HepG2 (cell line): ENCODE data around the gene SUPT6H. TPM values are rescaled to one million over a fixed set of nuclear protein-coding genes. Genes with fewer than 3 reads are reported as not detected.
A peak's percentile ranks its signal among the peaks of the same experiment; 100 is the strongest.

ENCODE experiments used
- ATAD3A ChIP-seq: sonication (generic); formaldehyde crosslinking; IDR thresholded peaks from 2 replicates; pipeline ENCODE4 v1.4.0; 2020; ENCODE audit warnings: missing genetic modification reagents
- CREB1 ChIP-seq, 2 experiments: fragments of 450-650 bp in 1 of 2; IDR thresholded peaks; 2 replicates each; pipeline ENCODE4 v1.6.1; 2016 to 2017; ENCODE audit warnings: control low read depth in 1 of 2, mild to moderate bottlenecking in 1 of 2, missing compliant biosample characterization in 1 of 2, missing genetic modification characterization in 1 of 2
- DMAP1 ChIP-seq: IDR thresholded peaks from 2 replicates; pipeline ENCODE4 v1.6.1; 2016
- KAT7 ChIP-seq: IDR thresholded peaks from 2 replicates; pipeline ENCODE4 v1.6.1; 2018; ENCODE audit warnings: borderline replicate concordance, missing compliant biosample characterization
- KLF11 ChIP-seq: IDR thresholded peaks from 2 replicates; pipeline ENCODE4 v1.6.1; 2016; ENCODE audit warnings: missing compliant biosample characterization
- KMT2B ChIP-seq: IDR thresholded peaks from 2 replicates; pipeline ENCODE4 v1.6.1; 2016; ENCODE audit warnings: missing genetic modification reagents, missing compliant biosample characterization
- MTA1 ChIP-seq: sonication (generic); formaldehyde crosslinking; IDR thresholded peaks from 2 replicates; pipeline ENCODE4 v1.4.0; 2020; ENCODE audit warnings: missing genetic modification reagents, mild to moderate bottlenecking, borderline replicate concordance
- MZF1 ChIP-seq: sonication (generic); formaldehyde crosslinking; IDR thresholded peaks from 2 replicates; pipeline ENCODE4 v1.8.1; 2023; ENCODE audit warnings: mild to moderate bottlenecking, missing genetic modification reagents, borderline replicate concordance
- PHF20 ChIP-seq: sonication (generic); formaldehyde crosslinking; IDR thresholded peaks from 2 replicates; pipeline ENCODE4 v1.5.0; 2020; ENCODE audit warnings: mild to moderate bottlenecking, missing genetic modification reagents
- PLSCR1 ChIP-seq: sonication (generic); formaldehyde crosslinking; IDR thresholded peaks from 2 replicates; pipeline ENCODE4 v1.5.0; 2020; ENCODE audit warnings: missing genetic modification reagents, mild to moderate bottlenecking, borderline replicate concordance
- REL ChIP-seq: sonication (generic); formaldehyde crosslinking; conservative IDR thresholded peaks from 2 replicates; pipeline ENCODE4 v1.8.0; 2022; ENCODE audit warnings: mild to moderate bottlenecking, missing genetic modification reagents, moderate library complexity
- RFXANK ChIP-seq: IDR thresholded peaks from 2 replicates; pipeline ENCODE4 v1.6.1; 2016
- SALL1 ChIP-seq: sonication (generic); formaldehyde crosslinking; IDR thresholded peaks from 2 replicates; pipeline ENCODE4 v1.8.0; 2022; ENCODE audit warnings: mild to moderate bottlenecking, missing genetic modification reagents
- SOX5 ChIP-seq: IDR thresholded peaks from 2 replicates; pipeline ENCODE4 v1.6.1; 2016; ENCODE audit warnings: borderline replicate concordance
- SPEN ChIP-seq: sonication (generic); formaldehyde crosslinking; IDR thresholded peaks from 2 replicates; pipeline ENCODE4 v1.5.1; 2020; ENCODE audit warnings: low read depth, mild to moderate bottlenecking, missing genetic modification reagents
- STAT6 ChIP-seq: sonication (generic); formaldehyde crosslinking; IDR thresholded peaks from 2 replicates; pipeline ENCODE4 v1.4.0; 2020; ENCODE audit warnings: missing genetic modification reagents, mild to moderate bottlenecking, borderline replicate concordance
- ZBTB10 ChIP-seq: sonication (generic); formaldehyde crosslinking; IDR thresholded peaks from 2 replicates; pipeline ENCODE4 v1.4.0; 2020; ENCODE audit warnings: missing genetic modification reagents, borderline replicate concordance
- ZKSCAN5 ChIP-seq: sonication (generic); formaldehyde crosslinking; IDR thresholded peaks from 2 replicates; pipeline ENCODE4 v1.5.1; 2020; ENCODE audit warnings: mild to moderate bottlenecking, missing genetic modification reagents
- ZNF225 ChIP-seq: sonication (generic); formaldehyde crosslinking; IDR thresholded peaks from 2 replicates; pipeline ENCODE4 v1.4.0; 2020; ENCODE audit warnings: mild to moderate bottlenecking, missing genetic modification reagents
- ZNF274 ChIP-seq: sonication (generic); formaldehyde crosslinking; IDR thresholded peaks from 2 replicates; pipeline ENCODE4 v1.5.1; 2020; ENCODE audit warnings: mild to moderate bottlenecking, missing genetic modification reagents
- ZNF296 ChIP-seq: sonication (generic); formaldehyde crosslinking; conservative IDR thresholded peaks from 2 replicates; pipeline ENCODE4 v1.5.0; 2020; ENCODE audit warnings: mild to moderate bottlenecking, missing genetic modification reagents
- ZNF572 ChIP-seq: sonication (generic); formaldehyde crosslinking; IDR thresholded peaks from 2 replicates; pipeline ENCODE4 v1.5.1; 2020; ENCODE audit warnings: mild to moderate bottlenecking, missing genetic modification reagents
- ZNF598 ChIP-seq: sonication (generic); formaldehyde crosslinking; IDR thresholded peaks from 2 replicates; pipeline ENCODE4 v1.5.1; 2020; ENCODE audit warnings: mild to moderate bottlenecking, missing genetic modification reagents, borderline replicate concordance
- ZNF772 ChIP-seq: sonication (generic); formaldehyde crosslinking; IDR thresholded peaks from 2 replicates; pipeline ENCODE4 v1.5.0; 2020; ENCODE audit warnings: mild to moderate bottlenecking, missing genetic modification reagents
- polyA plus RNA-seq, 8 experiments: library from polyadenylated mRNA; depleted of rRNA in 3 of 8; stranded (reverse) in 7 of 8; unstranded in 1 of 8; fragments of >200 nt; fragmentation: Illumina TruSeq in 4 of 8; extraction: Trizol in 4 of 8; gene quantifications; 2 replicates each; pipeline versions ENCODE4 v1.2.1 to v1.2.3, GENCODE V29; 2011 to 2016; ENCODE audit warnings: low read depth in 4 of 8, missing spikeins in 1 of 8, mixed read lengths in 1 of 8; ENCODE audit not compliant: insufficient read depth in 1 of 8
- total RNA-seq, 5 experiments: library from RNA; depleted of rRNA; stranded (reverse); fragments of >200 nt; fragmentation: Illumina TruSeq; extraction: Trizol; gene quantifications; 2 replicates each; pipeline ENCODE4 v1.2.3, GENCODE V29; 2016; ENCODE audit warnings: low read depth in 1 of 5

SUPT6H gene
- total and polyA plus RNA-seq, 2 of the 13 experiments (the other 11 are each of a cell fraction or from before 2014, with no cell fraction given) = 32.7 to 39.9 TPM

GRCh38 chr17:28661635-28662526 is at the start of gene SUPT6H, which contains the start of gene SDF2 (continued):
- 0 out of 2 replicates have a peak, but pooled peaks have one; percentile 10 for TF ChIP-seq SOX5
- peak; percentile 35; the same call in 1 of the 2 replicates for TF ChIP-seq ZBTB10 (CRISPR knock-in tag)
- 0 out of 2 replicates have a peak, but pooled peaks have one; percentile 40 for TF ChIP-seq ZNF572 (CRISPR knock-in tag)
- TF ChIP-seq KLF11 = peak; percentile 83
- peak; percentile 93 for TF ChIP-seq KMT2B (CRISPR knock-in tag)
- TF ChIP-seq ATAD3A (CRISPR knock-in tag) = no peak
- no peak for TF ChIP-seq MZF1 (CRISPR knock-in tag)
- TF ChIP-seq ZNF225 (CRISPR knock-in tag) = peak; percentile 67; the same call in 1 of the 2 replicates
- TF ChIP-seq PLSCR1 (CRISPR knock-in tag) = 0 out of 2 replicates have a peak, but pooled peaks have one; percentile 83
- TF ChIP-seq REL (CRISPR knock-in tag) = peak; percentile 90
- peak; percentile 97 for TF ChIP-seq CREB1 (IDR thresholded peaks at IDR 0.05)
- TF ChIP-seq CREB1 (CRISPR knock-in tag; IDR thresholded peaks at IDR 0.05) = peak; percentile 98
- TF ChIP-seq ZNF772 (CRISPR knock-in tag) = peak; percentile 50; the same call in 1 of the 2 replicates
- TF ChIP-seq ZNF274 = 0 out of 2 replicates have a peak, but pooled peaks have one; percentile 35
- TF ChIP-seq MTA1 (CRISPR knock-in tag) = peak; percentile 73; the same call in 1 of the 2 replicates
- 0 out of 2 replicates have a peak, but pooled peaks have one; percentile 11 for TF ChIP-seq KAT7
- TF ChIP-seq ZNF296 (CRISPR knock-in tag) = peak; percentile 32; the same call in 1 of the 2 replicates
- TF ChIP-seq ZKSCAN5 (CRISPR knock-in tag) = no peak
- peak; percentile 85 for TF ChIP-seq SPEN (CRISPR knock-in tag)
- peak; percentile 43; the same call in 1 of the 2 replicates for TF ChIP-seq STAT6 (CRISPR knock-in tag)
- TF ChIP-seq SALL1 (CRISPR knock-in tag) = peak; percentile 75
- peak; percentile 94 for TF ChIP-seq PHF20 (CRISPR knock-in tag)
- no peak for TF ChIP-seq ZNF598 (CRISPR knock-in tag)
- no peak for TF ChIP-seq RFXANK (CRISPR knock-in tag)
- TF ChIP-seq DMAP1 (CRISPR knock-in tag) = peak; percentile 85
